D341Med (cell line): ENCODE data around the gene TCAP.
A peak's percentile ranks its signal among the peaks of the same experiment; 100 is the strongest.

Experiments
- DNase-seq: peaks from one replicate; pipeline ENCODE4 v3.0.0; 2012; ENCODE audit warnings: low spot score

The TCAP gene

GRCh38 chr17:39651923-39652586, 13.1 kb upstream of the TCAP start:
- no peak for DNase-seq

GRCh38 chr17:39652587-39653315, 12.4 kb upstream of the TCAP start:
- DNase-seq, result no peak

DNA sequence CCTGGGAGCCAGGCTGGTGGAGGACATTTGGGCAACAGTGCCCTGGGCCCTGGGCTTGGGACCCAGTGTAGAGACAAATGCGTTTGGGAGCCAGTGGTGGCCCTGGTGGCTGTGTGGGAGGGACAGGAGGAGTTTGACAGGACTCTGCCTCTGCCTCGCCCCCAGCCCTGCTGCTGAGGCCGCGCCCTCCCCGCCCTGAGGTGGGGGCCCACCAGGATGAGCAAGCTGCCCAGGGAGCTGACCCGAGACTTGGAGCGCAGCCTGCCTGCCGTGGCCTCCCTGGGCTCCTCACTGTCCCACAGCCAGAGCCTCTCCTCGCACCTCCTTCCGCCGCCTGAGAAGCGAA, 11.9 kb upstream of the TCAP start:
- no peak for DNase-seq

- peak; percentile 93 for DNase-seq
Observed at GRCh38 chr17:39653662-39654331, 11.4 kb upstream of the TCAP start.

DNA sequence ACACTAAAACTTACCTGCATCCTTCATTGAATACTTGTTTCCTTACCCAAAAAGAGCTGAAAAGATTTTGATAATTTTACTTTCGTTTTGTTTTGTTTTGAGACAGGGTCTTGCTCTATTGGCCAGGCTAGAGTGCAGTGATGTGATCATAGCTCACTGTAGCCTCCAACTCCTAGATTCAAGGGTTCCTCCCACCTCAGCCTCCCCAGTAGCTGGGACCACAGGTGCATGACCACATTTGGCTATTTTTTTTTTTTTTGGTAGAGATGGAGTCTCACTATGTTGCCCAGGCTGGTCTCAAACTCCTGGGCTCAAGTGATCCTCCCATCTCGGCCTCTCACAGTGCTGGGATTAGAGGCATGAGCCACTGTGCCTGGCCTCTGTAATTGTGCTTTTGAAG, 10.0 kb upstream of the TCAP start:
- DNase-seq, result no peak

GRCh38 chr17:39658346-39658745, 6.8 kb upstream of the TCAP start:
- DNase-seq, result no peak

DNA sequence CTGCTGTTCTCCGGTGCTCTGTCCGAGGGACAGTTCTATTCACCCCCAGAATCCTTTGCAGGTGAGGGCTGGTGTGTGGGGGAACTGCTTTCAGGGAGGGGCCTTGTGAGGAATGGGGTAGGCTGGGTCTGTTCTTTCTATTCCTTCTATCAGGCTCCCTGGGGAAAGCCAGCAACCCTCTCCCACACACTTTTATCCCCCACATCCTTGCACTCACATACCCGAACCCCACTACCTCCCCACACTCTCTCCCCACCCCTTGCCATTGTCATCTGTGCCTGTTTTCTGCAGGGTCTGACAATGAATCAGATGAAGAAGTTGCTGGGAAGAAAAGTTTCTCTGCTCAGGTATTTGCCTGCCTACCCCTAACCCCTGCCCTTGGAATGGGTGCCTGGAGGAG, 6.4 kb upstream of the TCAP start:
- DNase-seq, result no peak

GRCh38 chr17:39659279-39660010, 5.7 kb upstream of the TCAP start:
- DNase-seq, result no peak

GRCh38 chr17:39660011-39660360, 5.2 kb upstream of the TCAP start:
- DNase-seq, result no peak

DNA sequence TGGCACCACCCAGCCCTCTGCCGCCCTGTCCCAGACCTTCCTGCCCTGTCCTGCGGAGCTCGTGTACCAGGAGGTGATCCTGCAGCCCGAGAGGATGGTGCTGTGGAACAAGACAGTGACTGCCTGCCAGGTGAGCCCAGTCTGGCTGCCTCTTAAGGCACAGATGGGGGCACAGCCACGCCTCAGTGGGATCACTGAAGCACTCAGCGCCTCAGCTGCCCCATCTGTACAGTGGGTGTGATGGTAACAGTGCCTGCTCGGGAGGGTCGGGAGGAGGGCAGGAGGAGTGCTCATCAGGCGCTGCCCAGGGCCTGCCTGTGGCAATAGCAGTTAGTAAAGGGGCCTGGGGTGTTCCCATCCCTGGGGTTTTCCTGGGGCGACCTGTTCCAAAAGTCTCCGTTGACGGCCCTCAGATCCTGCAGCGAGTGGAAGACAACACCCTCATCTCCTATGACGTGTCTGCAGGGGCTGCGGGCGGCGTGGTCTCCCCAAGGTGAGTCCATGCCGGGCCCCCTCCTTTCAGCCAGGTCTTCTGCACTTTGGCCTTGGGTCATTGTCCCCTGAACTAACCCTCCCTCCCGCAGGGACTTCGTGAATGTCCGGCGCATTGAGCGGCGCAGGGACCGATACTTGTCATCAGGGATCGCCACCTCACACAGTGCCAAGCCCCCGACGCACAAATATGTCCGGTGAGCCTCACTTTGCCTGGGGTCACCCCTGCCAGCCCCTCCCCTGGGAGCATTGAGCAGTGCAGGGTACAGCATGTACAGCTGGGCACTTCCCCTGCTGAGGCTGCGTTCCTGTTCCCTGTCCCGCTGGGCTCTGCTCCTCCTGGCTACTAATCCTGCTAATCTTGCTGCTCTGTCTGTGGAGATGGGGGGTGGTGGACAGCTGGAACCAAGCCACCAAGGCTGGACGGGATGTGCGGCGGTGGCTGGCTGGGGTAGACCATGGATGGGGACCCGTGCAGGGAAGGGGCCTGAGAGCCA, 4.5 kb upstream of the TCAP start:
- peak; percentile 84 for DNase-seq

DNA sequence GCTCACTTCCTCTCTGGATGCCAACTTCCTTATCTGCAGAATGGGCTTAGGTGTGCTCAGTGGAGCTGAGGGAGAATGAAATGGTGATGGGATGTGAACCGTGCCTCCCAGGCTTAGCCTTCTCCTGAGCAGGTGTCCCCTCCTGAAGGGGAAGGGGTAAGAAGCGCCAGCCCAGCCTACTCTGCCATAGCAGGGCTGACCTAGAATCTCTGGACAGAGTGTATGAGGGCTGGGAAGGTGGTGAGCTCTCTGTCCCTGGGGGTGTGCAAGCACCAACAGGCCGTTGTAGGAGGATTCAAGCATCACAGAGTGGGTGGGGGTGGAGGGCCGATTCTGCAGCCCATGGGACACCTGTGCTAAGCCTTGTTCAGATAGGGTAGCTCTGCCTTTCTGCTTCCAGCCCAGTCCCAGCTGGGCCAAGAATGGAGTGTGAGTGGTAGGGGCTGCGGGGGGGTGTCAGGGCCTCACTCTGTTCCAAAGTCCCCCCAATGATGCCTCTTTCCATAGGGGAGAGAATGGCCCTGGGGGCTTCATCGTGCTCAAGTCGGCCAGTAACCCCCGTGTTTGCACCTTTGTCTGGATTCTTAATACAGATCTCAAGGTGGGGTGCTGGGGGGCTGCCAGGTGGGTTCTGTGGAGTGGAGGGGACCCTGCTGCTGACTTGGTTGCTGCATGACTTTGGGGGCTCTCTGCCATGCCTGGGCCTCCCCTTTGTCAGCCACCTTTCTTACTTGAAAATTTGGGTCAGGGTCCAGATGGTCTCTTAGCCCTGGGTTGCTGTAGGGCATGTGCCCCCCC, 3.2 kb upstream of the TCAP start:
- no peak for DNase-seq

DNA sequence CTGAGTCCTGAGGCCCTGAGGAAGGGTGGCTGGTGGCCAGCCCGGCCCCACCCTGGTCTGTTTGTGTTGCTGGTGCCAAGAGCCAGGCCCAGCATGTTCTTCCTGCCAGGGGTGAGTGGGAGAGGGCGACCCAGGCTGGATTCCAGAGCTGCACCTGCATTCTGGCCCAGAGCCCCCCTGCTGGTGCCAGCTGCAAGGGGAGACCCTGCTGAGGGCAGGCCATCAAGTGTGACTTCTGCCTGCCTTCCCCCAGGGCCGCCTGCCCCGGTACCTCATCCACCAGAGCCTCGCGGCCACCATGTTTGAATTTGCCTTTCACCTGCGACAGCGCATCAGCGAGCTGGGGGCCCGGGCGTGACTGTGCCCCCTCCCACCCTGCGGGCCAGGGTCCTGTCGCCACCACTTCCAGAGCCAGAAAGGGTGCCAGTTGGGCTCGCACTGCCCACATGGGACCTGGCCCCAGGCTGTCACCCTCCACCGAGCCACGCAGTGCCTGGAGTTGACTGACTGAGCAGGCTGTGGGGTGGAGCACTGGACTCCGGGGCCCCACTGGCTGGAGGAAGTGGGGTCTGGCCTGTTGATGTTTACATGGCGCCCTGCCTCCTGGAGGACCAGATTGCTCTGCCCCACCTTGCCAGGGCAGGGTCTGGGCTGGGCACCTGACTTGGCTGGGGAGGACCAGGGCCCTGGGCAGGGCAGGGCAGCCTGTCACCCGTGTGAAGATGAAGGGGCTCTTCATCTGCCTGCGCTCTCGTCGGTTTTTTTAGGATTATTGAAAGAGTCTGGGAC, 2.4 kb upstream of the TCAP start:
- DNase-seq, result no peak

- DNase-seq, result no peak
Observed at GRCh38 chr17:39663340-39663687, 1.8 kb upstream of the TCAP start.

- DNase-seq, result no peak
Observed at GRCh38 chr17:39663688-39664580, 1.2 kb upstream of the TCAP start.

DNA sequence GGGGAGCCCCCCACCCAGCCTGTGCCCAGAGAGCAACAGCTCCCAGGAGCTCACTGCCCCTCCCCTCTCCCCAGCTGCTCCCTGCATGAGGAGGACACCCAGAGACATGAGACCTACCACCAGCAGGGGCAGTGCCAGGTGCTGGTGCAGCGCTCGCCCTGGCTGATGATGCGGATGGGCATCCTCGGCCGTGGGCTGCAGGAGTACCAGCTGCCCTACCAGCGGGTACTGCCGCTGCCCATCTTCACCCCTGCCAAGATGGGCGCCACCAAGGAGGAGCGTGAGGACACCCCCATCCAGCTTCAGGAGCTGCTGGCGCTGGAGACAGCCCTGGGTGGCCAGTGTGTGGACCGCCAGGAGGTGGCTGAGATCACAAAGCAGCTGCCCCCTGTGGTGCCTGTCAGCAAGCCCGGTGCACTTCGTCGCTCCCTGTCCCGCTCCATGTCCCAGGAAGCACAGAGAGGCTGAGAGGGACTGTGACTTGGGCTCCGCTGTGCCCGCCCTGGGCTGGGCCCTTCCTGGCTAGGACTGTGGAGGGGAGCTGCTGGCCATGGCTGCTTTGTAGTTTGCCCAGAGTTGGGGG, 584 bp downstream of the TCAP start:
- peak; percentile 70 for DNase-seq

DNA sequence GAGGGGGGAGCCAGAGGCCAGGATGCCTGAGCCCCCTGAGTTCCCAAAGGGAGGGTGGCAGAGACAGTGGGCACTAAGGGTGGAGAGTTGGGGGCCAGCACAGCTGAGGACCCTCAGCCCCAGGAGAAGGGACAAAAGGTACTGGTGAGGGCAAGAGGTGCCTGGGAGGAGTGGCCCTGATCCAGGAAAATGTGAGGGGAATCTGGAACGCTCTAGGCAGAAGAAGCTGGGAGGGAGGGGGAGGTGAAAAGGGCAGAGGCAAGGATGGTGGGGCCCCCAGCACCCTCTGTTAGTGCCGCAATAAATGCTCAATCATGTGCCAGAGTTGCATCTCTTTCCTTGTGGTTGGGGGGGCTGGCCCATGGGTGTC, 1.1 kb downstream of the TCAP start:
- no peak for DNase-seq

GRCh38 chr17:39666601-39667261, 1.6 kb downstream of the TCAP start:
- DNase-seq, result no peak

DNA sequence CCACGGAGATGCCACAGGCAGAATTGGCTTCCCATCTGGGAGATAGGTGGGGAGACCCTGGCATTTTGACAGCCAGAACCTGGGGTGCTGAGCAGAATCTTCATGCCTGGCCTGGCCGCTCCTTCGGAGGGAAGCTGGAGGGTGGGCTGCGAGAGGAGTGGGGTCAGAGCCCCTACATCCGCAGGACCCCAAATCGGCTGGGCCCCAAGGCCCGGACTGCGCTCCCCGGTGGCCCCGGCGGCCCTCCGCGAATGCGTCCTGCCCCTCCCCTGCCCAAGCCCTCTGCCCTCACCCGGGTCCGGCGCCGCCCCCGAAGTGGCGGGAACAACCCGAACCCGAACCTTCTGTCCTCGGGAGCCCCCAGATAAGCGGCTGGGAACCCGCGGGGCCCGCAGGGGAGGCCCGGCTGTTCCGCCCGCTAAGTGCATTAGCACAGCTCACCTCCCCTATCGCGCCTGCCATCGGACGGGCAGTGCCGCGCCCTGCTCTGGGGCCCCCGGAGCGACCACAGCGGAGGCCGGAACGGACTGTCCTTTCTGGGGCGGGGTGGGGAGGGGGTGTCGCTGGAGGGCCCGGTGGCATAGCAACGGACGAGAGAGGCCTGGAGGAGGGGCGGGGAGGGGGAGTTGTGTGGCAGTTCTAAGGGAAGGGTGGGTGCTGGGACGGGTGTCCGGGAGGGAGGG, 2.3 kb downstream of the TCAP start:
- DNase-seq, result no peak
